SJCRH30 (cell line): ENCODE data around the gene ADAMTS3. TPM values are rescaled to one million over a fixed set of nuclear protein-coding genes. Genes with fewer than 3 reads are reported as not detected.

Experiments used
- DNase-seq, 2 experiments: peaks; one replicate each; pipeline ENCODE4 v3.0.0-alpha.2; 2015 to 2020
- H3K27ac ChIP-seq: fragments of 250-450 bp; sonication (Bioruptor Pico); 2 replicates; pipeline ENCODE4 v1.5.1; 2020; ENCODE audit warnings: mild to moderate bottlenecking, moderate library complexity
- H3K27me3 ChIP-seq: fragments of 250-450 bp; sonication (Bioruptor Pico); 2 replicates; pipeline ENCODE4 v1.5.1; 2020; ENCODE audit warnings: mild to moderate bottlenecking, moderate library complexity
- H3K36me3 ChIP-seq: fragments of 250-450 bp; sonication (Bioruptor Pico); 2 replicates; pipeline ENCODE4 v1.5.1; 2020; ENCODE audit warnings: mild to moderate bottlenecking, moderate library complexity
- H3K4me1 ChIP-seq: fragments of 250-450 bp; sonication (Bioruptor Pico); 2 replicates; pipeline ENCODE4 v1.5.1; 2020; ENCODE audit warnings: mild to moderate bottlenecking, moderate library complexity
- H3K4me3 ChIP-seq: fragments of 250-450 bp; sonication (Bioruptor Pico); 2 replicates; pipeline ENCODE4 v1.5.1; 2020; ENCODE audit warnings: mild to moderate bottlenecking, moderate library complexity
- H3K9me3 ChIP-seq: fragments of 250-450 bp; sonication (Bioruptor Pico); replicated peaks from 2 replicates; pipeline ENCODE4 v1.5.1; 2020; ENCODE audit warnings: mild to moderate bottlenecking, moderate library complexity
- total RNA-seq: library from RNA; depleted of rRNA; stranded (reverse); fragments of >200 nt; shearing (Covaris generic); gene quantifications from 2 replicates; pipeline ENCODE4 v1.2.3, GENCODE V29; 2014

ADAMTS3 gene
- total RNA-seq, 1 experiment from 2014 or later: 8.2 TPM

- H3K4me3 ChIP-seq: no peak overlapping the region
- DNase-seq: no peak
- H3K36me3 ChIP-seq: no peaks in the 10 kb centered on the region
- H3K27ac ChIP-seq: no peak overlapping the region
- no peaks in the 10 kb centered on the region for H3K9me3 ChIP-seq
- no peaks in the 10 kb centered on the region for H3K4me1 ChIP-seq
- H3K27me3 ChIP-seq: no peaks in the 10 kb centered on the region
These were observed 329.4 kb downstream of the ADAMTS3 start for GRCh38 chr4:72239487-72240116.
